NCI-H2029 treated with DMSO at 0.1 percent for 48 hours (cell line): ENCODE measurements around the gene ALKBH5.

ENCODE experiments used
- DNase-seq: peaks from one replicate; lab custom pipeline; 2025; lab: John Stamatoyannopoulos, UW

The ALKBH5 gene

GRCh38 chr17:18224053-18224386, 40.4 kb downstream of the ALKBH5 start:
- no peak for DNase-seq

- DNase-seq = no peak
Observed at GRCh38 chr17:18224387-18225120, 40.9 kb downstream of the ALKBH5 start.

- peak; percentile 16 for DNase-seq
Observed at GRCh38 chr17:18225121-18225641, 41.6 kb downstream of the ALKBH5 start, which contains the start of gene LLGL1. TSS of gene LLGL1 (plus strand) at chr17:18225635. CDS start at chr17:18225683, 48 bp downstream.

- no peak for DNase-seq
Observed at GRCh38 chr17:18225642-18226283, 42.1 kb downstream of the ALKBH5 start.

- DNase-seq = no peak
Observed at GRCh38 chr17:18226284-18226945, 42.8 kb downstream of the ALKBH5 start.

- no peak for DNase-seq
Observed at GRCh38 chr17:18227635-18228034, 44.0 kb downstream of the ALKBH5 start.

GRCh38 chr17:18228176-18228682, 44.6 kb downstream of the ALKBH5 start:
- no peak for DNase-seq

- DNase-seq = no peak
Observed at GRCh38 chr17:18229254-18229653, 45.6 kb downstream of the ALKBH5 start.

- no peak for DNase-seq
Observed at GRCh38 chr17:18229771-18230170, 46.1 kb downstream of the ALKBH5 start.

- DNase-seq = no peak
Observed at GRCh38 chr17:18230288-18231141, 46.9 kb downstream of the ALKBH5 start.

GRCh38 chr17:18231164-18231563, 47.5 kb downstream of the ALKBH5 start:
- DNase-seq = no peak

- DNase-seq = no peak
Observed at GRCh38 chr17:18233803-18234518, 50.3 kb downstream of the ALKBH5 start.

GRCh38 chr17:18234853-18235380, 51.3 kb downstream of the ALKBH5 start:
- no peak for DNase-seq

- DNase-seq = no peak
Observed at GRCh38 chr17:18235743-18236256, 52.2 kb downstream of the ALKBH5 start.

- no peak for DNase-seq
Observed at GRCh38 chr17:18236494-18236893, 52.9 kb downstream of the ALKBH5 start.

GRCh38 chr17:18237461-18237860, 53.8 kb downstream of the ALKBH5 start:
- DNase-seq = no peak

GRCh38 chr17:18238299-18238698, 54.7 kb downstream of the ALKBH5 start:
- DNase-seq = no peak

- no peak for DNase-seq
Observed at GRCh38 chr17:18240449-18240848, 56.8 kb downstream of the ALKBH5 start.

GRCh38 chr17:18241229-18241871, 57.7 kb downstream of the ALKBH5 start:
- no peak for DNase-seq
